Spinal cord (tissue), 10 donors: ENCODE results near the gene ADARB1. TPM values are rescaled to one million over a fixed set of nuclear protein-coding genes. Genes with fewer than 3 reads are reported as not detected.
A peak's percentile ranks its signal among the peaks of the same experiment; 100 is the strongest.
"Not testable (repeated sequence)": the region's sequence is repeated elsewhere in the genome, so short reads cannot be mapped to it uniquely, and the experiment has no call there.

Experiments
- DNase-seq, 6 donors: peaks; one replicate each; pipeline versions ENCODE4 v3.0.0 to v3.0.0-alpha.2; 2013 to 2015; ENCODE audit warnings: low spot score in 6 of 6, low read depth in 4 of 6
- H3K27ac ChIP-seq: one replicate; pipeline ENCODE4 v1.5.1; 2013; ENCODE audit warnings: low read depth, low read length, control low read depth
- H3K27me3 ChIP-seq: one replicate; pipeline ENCODE4 v1.6.1; 2013; ENCODE audit warnings: low read length; ENCODE audit not compliant: control insufficient read depth, insufficient read depth
- H3K36me3 ChIP-seq: one replicate; pipeline ENCODE4 v1.6.1; 2013; ENCODE audit warnings: low read length; ENCODE audit not compliant: control insufficient read depth, insufficient read depth
- H3K4me1 ChIP-seq: one replicate; pipeline ENCODE4 v1.6.1; 2013; ENCODE audit warnings: low read length; ENCODE audit not compliant: control insufficient read depth, insufficient read depth
- H3K4me3 ChIP-seq: one replicate; pipeline ENCODE4 v1.5.1; 2013; ENCODE audit warnings: low read depth, low read length, control low read depth
- H3K9me3 ChIP-seq: one replicate; pipeline ENCODE4 v1.6.1; 2013; ENCODE audit warnings: low read length; ENCODE audit not compliant: control insufficient read depth, insufficient read depth
- WGBS: methylation state at CpG from one replicate; pipeline ENCODE4 v1.1.5; 2013; ENCODE audit warnings: missing lambda C conversion rate; ENCODE audit not compliant: insufficient coverage; 5-methylcytosine and 5-hydroxymethylcytosine counted together
- long read RNA-seq, 4 donors: transcript quantifications; one replicate each; lab custom pipeline, GENCODE V29; 2026
- polyA plus RNA-seq, 2 donors: library from polyadenylated mRNA; unstranded; fragments of 120-200 nt; gene quantifications; one replicate each; pipeline ENCODE4 v1.2.1, GENCODE V29; 2013; ENCODE audit not compliant: insufficient read length in 2 of 2
- total RNA-seq, 2 donors: library from RNA; depleted of rRNA in 1 of 2; stranded (reverse); fragments of 120-200 nt in 1 of 2; fragments of >200 nt in 1 of 2; gene quantifications; one replicate each; pipeline versions ENCODE4 v1.2.3 to v1.2.4, GENCODE V29; 2013 to 2014
- donor health status: healthy.

The ADARB1 gene
- total RNA-seq (10 to 100 TPM; 18.2 to 27.0 TPM), polyA plus RNA-seq (10 to 100 TPM; 30.7 to 39.4 TPM)
- long read RNA-seq, donor 1, full-length matches to known transcripts: 2 of 10 reads
- long read RNA-seq, donor 1, partial matches to known transcripts: 8 of 10 reads
- long read RNA-seq, donor 1, other reads (novel, unspliced or antisense): 0 of 10 reads
- long read RNA-seq, donor 2: 0 reads
- long read RNA-seq, donor 3: 0 reads
- long read RNA-seq, donor 4: 0 reads

- WGBS: under 1% methylated on average over 132 of the region's 132 CpGs
- Histone ChIP-seq H3K9me3 (no peaks in the 10 kb centered on the region), H3K36me3 (peaks cover 6% of the 10 kb centered on the region), H3K4me3 (peak within 1 kb of the TSS; percentile 58), H3K27ac (peak within 1 kb of the TSS; percentile 68), H3K27me3 (no peaks in the 10 kb centered on the region), H3K4me1 (peaks cover 16% of the 10 kb centered on the region)
- DNase-seq: peak in 5 of 6 donors; percentile 52 to 92 (median 59)
These were observed at the start of gene ADARB1 for GRCh38 chr21:45074048-45074817. TSS of gene ADARB1 (plus strand) at chr21:45074580. CDS start at chr21:45171657, 97,077 bp downstream.

- Histone ChIP-seq H3K4me3 (no peak overlapping the region), H3K27me3 (no peaks in the 10 kb centered on the region), H3K36me3 (no peaks in the 10 kb centered on the region), H3K27ac (no peak overlapping the region), H3K9me3 (no peaks in the 10 kb centered on the region), H3K4me1 (peaks cover 34% of the 10 kb centered on the region)
- WGBS: 92% methylated on average over 22 of the region's 22 CpGs
- DNase-seq: no peak
These were observed 48.2 kb upstream of the ADARB1 start for GRCh38 chr21:45026066-45026745.

- Histone ChIP-seq H3K36me3 (no peaks in the 10 kb centered on the region), H3K4me3 (no peak overlapping the region), H3K4me1 (peaks cover 34% of the 10 kb centered on the region), H3K27ac (no peak overlapping the region), H3K9me3 (no peaks in the 10 kb centered on the region), H3K27me3 (peaks cover 2% of the 10 kb centered on the region)
- WGBS: 77% methylated on average over 7 of the region's 12 CpGs
- no peak for DNase-seq
These were observed 47.6 kb upstream of the ADARB1 start for GRCh38 chr21:45026826-45027225.

- no peak overlapping the region for H3K4me3 ChIP-seq
- H3K27ac ChIP-seq: no peak overlapping the region
- DNase-seq: no peak
- H3K4me1 ChIP-seq: peaks cover 36% of the 10 kb centered on the region
- WGBS: 88% methylated on average over 16 of the region's 21 CpGs
- H3K27me3 ChIP-seq: peaks cover 2% of the 10 kb centered on the region
- no peaks in the 10 kb centered on the region for H3K9me3 ChIP-seq
- H3K36me3 ChIP-seq: no peaks in the 10 kb centered on the region
These were observed 46.9 kb upstream of the ADARB1 start for GRCh38 chr21:45027241-45028196.

- peaks cover 46% of the 10 kb centered on the region for H3K4me1 ChIP-seq
- H3K27ac ChIP-seq: not testable (repeated sequence)
- 82% methylated on average over 11 of the region's 12 CpGs for WGBS
These were observed 45.7 kb upstream of the ADARB1 start for GRCh38 chr21:45028645-45029044.

GRCh38 chr21:45029298-45029947 lies 45.0 kb upstream of the ADARB1 start:
- no peaks in the 10 kb centered on the region for H3K36me3 ChIP-seq

More at GRCh38 chr21:45028645-45029044, 45.7 kb upstream of the ADARB1 start:
- not testable (repeated sequence) for H3K9me3 ChIP-seq, H3K36me3 ChIP-seq, DNase-seq, H3K4me3 ChIP-seq, H3K27me3 ChIP-seq

GRCh38 chr21:45029948-45030681 lies 44.3 kb upstream of the ADARB1 start:
- Histone ChIP-seq H3K27me3 (peaks cover 4% of the 10 kb centered on the region), H3K9me3 (no peaks in the 10 kb centered on the region), H3K27ac (no peak overlapping the region), H3K4me3 (no peak overlapping the region), H3K4me1 (peaks cover 54% of the 10 kb centered on the region), H3K36me3 (no peaks in the 10 kb centered on the region)
- DNase-seq: peak in 1 of 6 donors; percentile 83
- 22% methylated on average over 26 of the region's 26 CpGs for WGBS

More at GRCh38 chr21:45029298-45029947, 45.0 kb upstream of the ADARB1 start:
- peak in 2 of 6 donors; percentile 62 to 84 for DNase-seq
- H3K4me1 ChIP-seq: peaks cover 49% of the 10 kb centered on the region
- no peak overlapping the region for H3K27ac ChIP-seq
- peaks cover 4% of the 10 kb centered on the region for H3K27me3 ChIP-seq
- WGBS: 43% methylated on average over 12 of the region's 14 CpGs
- no peaks in the 10 kb centered on the region for H3K9me3 ChIP-seq
- H3K4me3 ChIP-seq: no peak overlapping the region
